ENCODE measurements around the gene XPR1.
"Not testable (repeated sequence)": the region's sequence is repeated elsewhere in the genome, so short reads cannot be mapped to it uniquely, and the experiment has no call there.

Gene XPR1

DNA sequence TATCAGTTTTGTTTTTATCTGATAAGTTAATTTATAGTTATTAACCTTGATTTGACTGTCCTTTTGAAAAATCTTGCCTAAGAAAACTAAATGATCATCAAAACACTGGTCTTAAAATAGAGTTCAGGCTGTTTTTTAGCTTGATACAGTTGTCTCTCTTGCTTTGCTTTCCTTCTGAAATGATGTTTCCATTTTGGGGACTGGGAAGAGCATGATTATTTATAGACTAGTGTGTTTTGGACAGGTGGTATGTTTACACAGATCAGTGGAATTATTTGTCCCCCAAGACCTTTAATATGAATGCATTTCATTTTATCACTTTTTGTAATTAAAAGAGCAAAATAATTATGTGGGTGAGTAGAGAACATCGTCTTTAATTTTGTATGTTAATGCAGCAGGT lies 90.8 kb downstream of the XPR1 start:
- no peak for DNase-seq (ENCODE audit: low read depth)

- no peak for DNase-seq (ENCODE audit: low read depth)
Observed at GRCh38 chr1:180724055-180724454, 92.2 kb downstream of the XPR1 start.

DNA sequence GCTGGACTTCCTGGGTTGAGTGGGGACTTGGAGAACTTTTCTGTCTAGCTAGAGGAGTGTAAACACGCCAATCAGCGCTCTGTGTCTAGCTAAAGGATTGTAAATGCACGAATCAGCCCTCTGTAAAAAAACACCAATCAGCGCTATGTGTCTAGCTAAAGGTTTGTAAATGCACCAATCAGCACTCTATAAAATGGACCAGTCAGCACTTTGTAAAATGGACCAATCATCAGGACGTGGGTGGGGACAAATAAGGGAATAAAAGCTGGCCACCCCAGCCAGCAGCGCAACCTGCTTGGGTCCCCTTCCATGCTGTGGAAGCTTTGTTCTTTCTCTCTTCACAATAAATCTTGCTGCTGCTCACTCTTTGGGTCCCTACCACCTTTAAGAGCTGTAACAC lies 94.2 kb downstream of the XPR1 start:
- not testable (repeated sequence) for DNase-seq (ENCODE audit: low read depth)

DNA sequence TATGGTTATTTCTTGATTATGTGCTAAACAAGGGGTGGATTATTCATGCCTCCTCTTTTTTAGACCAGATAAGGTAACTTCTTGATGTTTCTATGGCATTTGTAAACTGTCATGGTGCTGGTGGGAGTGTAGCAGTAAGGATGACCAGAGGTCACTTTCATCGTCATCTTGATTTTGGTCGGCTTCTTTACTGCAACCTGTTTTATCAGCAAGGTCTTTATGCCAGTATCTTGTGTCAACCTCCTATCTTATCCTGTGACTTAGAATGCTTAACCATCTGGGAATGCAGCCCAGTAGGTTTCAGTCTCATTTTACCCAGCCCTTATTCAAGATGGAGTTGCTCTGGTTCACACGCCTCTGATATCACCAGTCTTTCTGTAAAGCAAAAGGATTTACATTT lies 95.9 kb downstream of the XPR1 start:
- not testable (repeated sequence) for DNase-seq (ENCODE audit: low read depth)

GRCh38 chr1:180728472-180729106 lies 96.8 kb downstream of the XPR1 start:
- DNase-seq (ENCODE audit: low read depth), result no peak

DNA sequence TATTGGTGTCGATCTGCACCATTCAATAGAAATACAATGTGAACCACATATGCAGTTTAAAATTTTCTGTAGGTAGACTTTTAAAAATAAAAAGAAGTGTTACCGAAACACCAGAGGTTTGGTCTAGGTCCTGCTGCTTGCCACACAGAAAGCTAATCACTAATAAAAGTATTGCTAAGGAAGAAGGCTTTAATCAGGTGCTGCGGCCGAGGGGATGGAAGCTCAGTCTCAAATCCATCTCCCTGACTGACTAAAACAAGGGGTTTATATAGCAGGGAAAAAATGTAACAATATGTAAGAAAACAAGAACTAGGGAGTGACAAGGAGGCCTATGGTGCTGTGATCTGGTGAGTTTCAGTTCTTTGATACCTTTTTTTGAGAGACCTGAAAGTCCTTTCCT lies 99.3 kb downstream of the XPR1 start:
- no peak for DNase-seq (ENCODE audit: low read depth)

DNA sequence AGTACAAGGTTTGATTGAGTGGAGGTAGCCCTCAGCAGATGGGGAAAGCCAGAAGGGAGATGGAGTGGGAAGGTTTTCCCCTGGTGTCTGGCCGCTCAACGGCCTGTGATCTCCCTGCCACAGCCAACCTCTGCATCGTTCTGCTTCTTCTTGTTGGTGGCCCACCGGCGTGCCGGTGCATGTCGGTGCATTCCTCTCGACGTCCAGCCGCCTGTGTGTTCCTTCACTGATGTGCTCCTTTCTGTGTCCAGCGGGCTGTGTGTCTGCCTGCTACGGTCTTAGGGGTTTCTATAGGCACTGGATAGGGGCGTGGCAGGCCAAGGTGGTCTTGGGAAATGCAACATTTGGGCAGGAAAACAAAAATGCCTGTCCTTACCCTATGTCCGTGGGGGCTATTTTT lies 101.0 kb downstream of the XPR1 start:
- no peak for DNase-seq (ENCODE audit: low read depth)

DNA sequence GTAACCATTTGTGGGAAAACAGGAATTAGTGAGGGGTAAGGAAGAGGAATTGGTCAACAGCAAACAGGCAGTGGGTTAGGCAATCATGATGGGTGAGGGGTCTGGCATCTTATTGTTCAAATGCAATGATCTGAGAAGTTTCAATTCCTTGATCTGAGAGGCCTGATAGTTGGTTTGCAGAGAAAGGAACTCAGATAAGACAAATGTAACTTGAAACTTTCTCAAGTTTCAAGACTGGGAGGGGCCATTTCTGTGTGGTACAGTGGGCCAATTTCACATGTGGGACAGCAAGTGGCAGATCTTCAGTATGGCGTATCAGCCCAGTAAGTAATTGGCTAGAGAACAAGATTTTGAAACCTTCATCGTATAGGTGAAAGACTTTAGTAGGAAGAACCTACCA lies 102.5 kb downstream of the XPR1 start:
- DNase-seq (ENCODE audit: low read depth), result no peak

DNA sequence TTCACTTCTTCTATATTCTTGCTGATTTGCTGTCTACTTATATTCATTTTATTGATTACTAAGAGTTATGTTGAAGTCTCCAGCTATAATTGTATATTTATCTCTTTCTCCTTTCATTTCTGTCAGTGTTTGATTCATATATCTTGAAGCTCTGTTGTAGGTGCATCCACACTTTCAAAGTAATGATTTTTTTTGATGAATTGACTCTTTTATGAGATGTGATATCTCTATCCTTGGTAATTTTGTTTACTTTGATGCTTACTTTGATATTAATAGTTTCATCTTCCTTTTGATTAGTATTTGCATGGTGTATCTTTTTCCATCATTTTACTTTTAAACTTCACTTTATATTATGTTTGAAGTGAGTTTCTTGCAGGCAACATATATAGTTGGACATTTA lies 110.8 kb downstream of the XPR1 start:
- no peak for DNase-seq (ENCODE audit: low read depth)

DNA sequence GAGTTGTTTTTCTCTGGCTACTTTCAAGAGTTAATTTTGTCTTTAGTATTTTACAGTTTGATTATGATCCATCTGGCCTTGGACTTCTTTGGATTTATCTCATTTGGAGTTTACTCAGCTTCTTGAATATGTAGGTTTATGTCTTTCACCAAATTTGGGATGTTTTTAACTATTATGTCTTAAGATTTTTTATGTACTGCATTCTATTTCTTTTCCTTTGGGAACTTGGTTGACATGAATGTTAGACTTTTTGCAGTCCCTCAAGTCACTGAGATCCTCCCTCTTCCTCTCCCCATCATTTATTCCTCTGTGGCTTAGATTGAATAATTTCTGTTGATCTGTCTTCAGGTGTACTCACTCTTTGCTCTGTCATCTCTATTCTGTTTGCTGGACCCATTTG lies 112.0 kb downstream of the XPR1 start:
- no peak for DNase-seq (ENCODE audit: low read depth)

DNA sequence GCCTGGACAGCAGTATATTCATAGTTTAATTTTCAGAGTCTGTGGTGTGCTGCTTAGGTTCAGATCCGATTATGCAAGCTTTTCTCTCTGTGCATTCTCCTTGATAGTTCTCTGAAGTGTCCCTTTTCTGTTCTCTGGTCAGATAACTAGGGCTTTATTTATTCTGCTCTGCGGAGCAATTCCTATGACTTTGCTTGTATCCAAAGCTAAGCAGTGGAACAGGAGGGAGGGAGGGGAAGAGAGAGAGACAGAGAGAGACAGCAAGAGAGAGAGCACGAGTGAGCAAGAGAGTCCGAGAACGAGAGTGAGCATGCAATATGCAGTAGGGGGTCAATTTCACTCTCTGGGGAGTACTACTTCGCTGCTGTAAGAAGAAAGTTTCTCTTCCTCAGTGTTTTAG lies 113.3 kb downstream of the XPR1 start:
- DNase-seq (ENCODE audit: low read depth), result no peak

DNA sequence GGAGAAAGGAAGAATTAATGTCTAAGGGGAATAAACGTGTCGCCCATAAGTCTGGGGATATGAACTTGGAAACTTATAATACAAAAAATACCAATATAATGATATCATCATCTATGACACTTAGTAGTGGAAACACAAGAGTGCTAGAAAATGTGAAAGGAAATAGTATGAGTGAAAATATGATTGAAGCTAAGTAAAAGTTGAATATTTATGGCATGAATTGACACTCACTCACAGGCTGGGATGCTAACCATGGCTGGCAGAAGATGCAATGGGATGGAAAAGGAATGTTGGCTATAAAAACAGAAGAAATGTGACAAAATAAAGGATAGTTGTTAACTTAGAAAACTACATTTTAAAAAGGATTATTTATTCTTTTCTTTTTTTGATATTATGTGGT lies 120.1 kb downstream of the XPR1 start:
- DNase-seq (ENCODE audit: low read depth), result no peak

DNA sequence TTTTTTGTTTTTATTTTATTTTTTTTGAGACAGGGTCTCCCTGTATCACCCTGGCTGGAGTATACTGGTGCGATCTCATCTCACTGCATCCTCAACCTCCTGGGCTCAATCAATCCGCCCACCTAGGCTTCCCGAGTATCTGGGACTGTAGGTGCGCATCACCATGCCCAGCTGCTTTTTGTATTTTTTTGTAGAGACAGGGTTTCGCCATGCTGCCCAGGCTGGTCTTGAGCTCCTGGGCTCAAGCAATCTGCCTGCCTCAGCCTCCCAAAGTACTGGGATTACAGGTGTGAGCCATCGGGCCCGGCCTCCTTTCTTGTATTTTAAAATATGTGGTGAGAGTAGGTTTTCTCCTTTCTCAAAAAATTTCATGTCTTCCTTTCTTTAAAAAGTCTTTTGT lies 122.6 kb downstream of the XPR1 start:
- DNase-seq (ENCODE audit: low read depth), result no peak

- DNase-seq (ENCODE audit: low read depth), result no peak
Observed at GRCh38 chr1:180757657-180758056, 125.8 kb downstream of the XPR1 start.

DNA sequence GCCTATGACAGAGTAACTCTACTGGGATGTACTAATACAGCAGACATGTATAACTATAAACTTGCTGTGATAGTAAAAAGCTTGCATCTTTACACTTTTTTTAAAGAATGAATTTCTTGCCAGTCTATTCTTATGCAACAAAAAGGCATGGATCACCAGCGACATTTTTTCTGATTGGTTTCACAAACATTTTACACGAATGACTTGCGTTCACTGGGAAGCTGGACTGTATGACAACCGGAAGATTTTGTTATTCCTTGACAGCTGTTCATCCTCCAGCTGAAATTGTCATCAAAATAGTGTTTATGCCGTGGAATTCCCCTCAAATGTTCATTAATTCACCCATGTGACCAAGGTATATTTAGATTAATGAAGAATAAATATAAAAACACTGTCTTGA lies 131.0 kb downstream of the XPR1 start:
- DNase-seq (ENCODE audit: low read depth), result no peak

DNA sequence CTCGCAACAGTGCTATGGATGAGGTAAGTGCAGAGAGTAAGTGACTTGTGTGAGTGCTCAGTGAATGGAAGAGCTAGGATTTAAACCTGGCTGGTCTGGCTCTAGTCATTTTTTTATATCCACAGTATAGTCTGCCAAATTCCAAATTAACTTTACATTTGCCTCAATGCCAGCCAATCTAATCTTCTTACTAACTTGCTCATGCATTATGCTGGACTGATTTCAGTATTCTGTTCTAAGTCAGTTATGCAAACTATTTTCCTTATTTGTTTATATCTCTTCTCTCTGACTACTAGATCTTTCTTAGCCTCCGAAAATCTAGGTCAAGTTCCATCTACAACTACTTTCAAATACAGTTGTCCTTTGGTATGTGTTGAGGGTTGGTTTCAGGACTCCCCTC lies 133.3 kb downstream of the XPR1 start:
- DNase-seq (ENCODE audit: low read depth), result no peak

GRCh38 chr1:180769889-180770288 lies 138.1 kb downstream of the XPR1 start:
- DNase-seq (ENCODE audit: low read depth), result no peak

DNA sequence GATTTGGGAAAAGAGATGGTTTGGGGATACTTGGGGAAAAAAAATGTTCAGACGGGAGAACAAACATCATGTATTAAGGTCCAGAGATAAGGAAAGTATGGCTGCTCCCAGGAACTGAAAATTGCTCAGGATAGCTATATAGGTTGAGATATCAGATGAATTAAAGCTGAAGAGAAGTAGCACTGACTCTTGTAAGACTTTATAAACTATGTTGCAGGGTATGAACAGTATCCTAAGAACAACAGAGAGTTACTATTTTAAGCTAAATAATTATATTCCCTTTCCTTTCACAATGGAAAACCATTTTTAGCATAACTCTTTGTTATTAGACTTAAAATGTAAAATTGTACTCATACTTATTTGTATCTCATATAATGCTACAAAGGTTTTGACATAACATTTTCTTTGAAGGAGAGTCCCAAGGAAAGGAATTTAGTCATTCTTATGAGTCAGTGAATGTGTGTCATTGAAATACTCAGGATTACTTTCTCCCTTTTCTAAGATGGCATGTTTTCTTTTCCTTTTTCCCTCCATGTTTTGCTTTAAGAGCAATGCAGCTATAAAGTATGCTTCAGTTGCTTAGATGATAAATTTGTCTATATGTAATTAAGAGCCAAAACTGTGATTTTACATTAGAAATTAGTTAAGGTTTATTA lies 141.5 kb downstream of the XPR1 start:
- no peak for DNase-seq (ENCODE audit: low read depth)

GRCh38 chr1:180775801-180776200 lies 144.0 kb downstream of the XPR1 start:
- no peak for DNase-seq (ENCODE audit: low read depth)

GRCh38 chr1:180777072-180777689 lies 145.4 kb downstream of the XPR1 start:
- no peak for DNase-seq (ENCODE audit: low read depth)

DNA sequence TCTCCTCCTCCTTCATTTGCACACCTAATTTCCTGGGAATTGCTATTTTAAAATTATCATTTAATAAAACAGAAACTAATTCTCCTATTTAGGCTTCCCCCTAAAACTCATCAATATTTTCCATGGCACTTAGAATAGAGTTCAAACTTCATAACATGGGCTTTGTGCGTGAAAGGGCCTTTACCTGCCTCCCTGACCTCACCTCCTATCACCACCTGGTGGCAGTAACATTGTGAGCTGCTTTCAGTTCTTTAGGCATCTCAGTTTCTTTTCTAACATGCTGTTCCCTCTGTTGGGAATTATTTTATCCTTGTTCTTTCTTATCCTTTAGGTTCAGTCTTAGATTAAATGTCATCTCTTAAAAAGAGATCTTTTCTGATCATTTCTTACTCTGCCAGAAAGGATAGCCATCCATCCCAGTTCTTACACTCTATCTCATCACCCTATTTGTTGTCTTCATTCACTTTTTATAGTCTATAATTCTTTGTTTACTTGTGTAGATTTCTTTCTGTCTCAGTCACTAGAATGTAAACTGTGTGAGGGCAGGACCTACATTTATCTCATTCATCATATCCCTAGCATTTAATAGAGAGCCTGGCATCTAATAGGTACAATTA lies 147.1 kb downstream of the XPR1 start:
- no peak for DNase-seq (ENCODE audit: low read depth)

DNA sequence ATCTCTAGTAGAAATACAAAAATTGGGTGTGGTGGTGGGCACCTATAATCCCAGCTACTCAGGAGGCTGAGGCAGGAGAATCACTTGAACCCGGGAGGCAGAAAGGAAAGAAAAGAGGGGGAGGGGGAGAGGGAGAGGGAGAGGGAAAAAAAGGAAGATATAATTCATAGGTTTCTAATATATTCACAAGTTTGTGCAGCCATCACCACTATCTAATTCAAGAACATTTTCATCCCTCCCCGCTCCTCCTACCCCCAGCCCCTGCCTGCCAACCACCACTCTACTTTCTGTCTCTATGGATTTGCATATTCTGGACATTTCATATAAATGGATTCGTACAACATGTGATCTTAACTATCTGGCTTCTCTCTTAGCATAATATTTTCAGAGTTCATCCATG lies 147.8 kb downstream of the XPR1 start:
- DNase-seq (ENCODE audit: low read depth), result no peak

- no peak for DNase-seq (ENCODE audit: low read depth)
Observed at GRCh38 chr1:180781718-180782117, 149.9 kb downstream of the XPR1 start.

Measured in stimulated activated CD8-positive, alpha-beta memory T cell treated with anti-CD3 and anti-CD28 coated beads, Interleukin-4, amount 100 ng/mL, for 24 hours (primary cell).